Measurements from ENCODE around the gene NPAS2. TPM values are rescaled to one million over a fixed set of nuclear protein-coding genes. Genes with fewer than 3 reads are reported as not detected.

Gene NPAS2
- total RNA-seq, 3 donors from 2014 or later (not counting 1 experiment from before 2014, with no cell fraction given): not detected

DNA sequence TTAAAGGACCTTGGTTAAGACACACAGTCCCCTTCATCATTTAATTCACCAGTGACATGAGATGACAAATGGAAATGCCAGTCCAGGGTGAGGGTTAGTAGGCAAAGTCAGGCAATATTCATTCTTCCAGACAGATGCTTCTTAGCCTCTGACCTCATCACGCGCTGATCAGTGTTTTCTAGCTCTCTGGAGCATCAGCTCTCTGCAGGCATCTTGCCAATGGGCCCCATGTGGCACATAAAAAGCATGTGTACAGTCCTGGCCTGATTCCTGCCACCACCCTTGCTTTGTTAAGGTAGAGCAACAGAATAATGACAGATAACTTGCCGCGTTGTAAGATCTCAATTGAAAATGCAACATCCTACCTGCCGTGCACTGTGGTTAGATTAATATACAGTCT, 20.3 kb upstream of the NPAS2 start:
- intact Hi-C loops (cut with micrococcal nuclease): no loop called here
- no peaks in the 10 kb centered on the region for H3K4me1 Mint-ChIP-seq

DNA sequence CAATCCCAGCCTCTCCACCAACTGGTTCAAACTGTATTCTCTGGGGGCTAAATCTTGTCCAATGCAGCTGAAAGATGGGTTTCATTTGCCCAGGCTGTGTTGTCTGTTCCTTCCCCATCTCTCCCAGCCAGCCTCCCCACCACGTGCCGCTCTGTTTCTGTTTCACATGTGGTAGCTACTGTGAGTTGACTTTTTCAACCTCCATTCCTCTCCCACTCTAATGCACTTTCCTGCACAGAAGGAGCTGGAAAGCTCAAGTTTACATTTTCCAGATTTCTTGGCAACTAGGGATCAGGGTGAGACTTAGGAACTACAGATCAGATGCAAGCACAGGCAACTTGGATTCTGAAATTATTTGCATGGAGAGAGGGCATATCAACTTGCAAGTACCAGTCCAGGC, 19.0 kb upstream of the NPAS2 start:
- Histone ChIP-seq H3K9me3 (ENCODE audit: control insufficient read depth, insufficient read depth, low read length) (no peaks in the 10 kb centered on the region), H3K4me3 (ENCODE audit: low read length) (no peak overlapping the region), H3K36me3 (ENCODE audit: control insufficient read depth, insufficient read depth, low read length) (no peaks in the 10 kb centered on the region), H3K27me3 (ENCODE audit: control insufficient read depth, insufficient read depth, low read length) (no peaks in the 10 kb centered on the region), H3K4me1 (ENCODE audit: control insufficient read depth, insufficient read depth, low read length) (no peaks in the 10 kb centered on the region), H3K27ac (ENCODE audit: low read length) (no peak overlapping the region)
- no peak for DNase-seq
- H3K4me1 Mint-ChIP-seq: no peaks in the 10 kb centered on the region
- H3K27ac Mint-ChIP-seq: no peak overlapping the region
- 83% methylated on average over 2 of the region's 2 CpGs for WGBS (ENCODE audit: insufficient coverage)
- H3K27me3 Mint-ChIP-seq (ENCODE audit: low read depth in 2 of 2): peaks cover 8 to 17% of the 10 kb centered on the region in 2 donors
- H3K4me3 Mint-ChIP-seq: no peak overlapping the region
- no peaks in the 10 kb centered on the region for H3K36me3 Mint-ChIP-seq
- intact Hi-C loops (cut with micrococcal nuclease): no loop called here
- TF ChIP-seq, protein P1, sequence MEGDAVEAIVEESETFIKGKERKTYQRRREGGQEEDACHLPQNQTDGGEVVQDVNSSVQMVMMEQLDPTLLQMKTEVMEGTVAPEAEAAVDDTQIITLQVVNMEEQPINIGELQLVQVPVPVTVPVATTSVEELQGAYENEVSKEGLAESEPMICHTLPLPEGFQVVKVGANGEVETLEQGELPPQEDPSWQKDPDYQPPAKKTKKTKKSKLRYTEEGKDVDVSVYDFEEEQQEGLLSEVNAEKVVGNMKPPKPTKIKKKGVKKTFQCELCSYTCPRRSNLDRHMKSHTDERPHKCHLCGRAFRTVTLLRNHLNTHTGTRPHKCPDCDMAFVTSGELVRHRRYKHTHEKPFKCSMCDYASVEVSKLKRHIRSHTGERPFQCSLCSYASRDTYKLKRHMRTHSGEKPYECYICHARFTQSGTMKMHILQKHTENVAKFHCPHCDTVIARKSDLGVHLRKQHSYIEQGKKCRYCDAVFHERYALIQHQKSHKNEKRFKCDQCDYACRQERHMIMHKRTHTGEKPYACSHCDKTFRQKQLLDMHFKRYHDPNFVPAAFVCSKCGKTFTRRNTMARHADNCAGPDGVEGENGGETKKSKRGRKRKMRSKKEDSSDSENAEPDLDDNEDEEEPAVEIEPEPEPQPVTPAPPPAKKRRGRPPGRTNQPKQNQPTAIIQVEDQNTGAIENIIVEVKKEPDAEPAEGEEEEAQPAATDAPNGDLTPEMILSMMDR (IDR thresholded peaks at IDR 0.05): no peak
- ATAC-seq: no peak
- H3K9me3 Mint-ChIP-seq: no peaks in the 10 kb centered on the region

More for the DNA sequence above, 20.3 kb upstream of the NPAS2 start:
- no peaks in the 10 kb centered on the region for H3K27me3 ChIP-seq (ENCODE audit: control insufficient read depth, insufficient read depth, low read length)
- no peaks in the 10 kb centered on the region for H3K36me3 Mint-ChIP-seq
- ATAC-seq (no peak), DNase-seq (no peak)
- TF ChIP-seq, protein P1 (IDR thresholded peaks at IDR 0.05): no peak
- no peaks in the 10 kb centered on the region for H3K36me3 ChIP-seq (ENCODE audit: control insufficient read depth, insufficient read depth, low read length)
- 95% methylated on average over 5 of the region's 5 CpGs for WGBS (ENCODE audit: insufficient coverage)
- H3K27ac Mint-ChIP-seq: no peak overlapping the region
- no peaks in the 10 kb centered on the region for H3K9me3 Mint-ChIP-seq
- H3K4me3 Mint-ChIP-seq: no peak overlapping the region
- H3K27me3 Mint-ChIP-seq (ENCODE audit: low read depth in 2 of 2): peaks cover 8 to 17% of the 10 kb centered on the region in 2 donors
- no peak overlapping the region for H3K27ac ChIP-seq (ENCODE audit: low read length)
- H3K4me3 ChIP-seq (ENCODE audit: low read length): no peak overlapping the region
- H3K9me3 ChIP-seq (ENCODE audit: control insufficient read depth, insufficient read depth, low read length): no peaks in the 10 kb centered on the region
- no peaks in the 10 kb centered on the region for H3K4me1 ChIP-seq (ENCODE audit: control insufficient read depth, insufficient read depth, low read length)

DNA sequence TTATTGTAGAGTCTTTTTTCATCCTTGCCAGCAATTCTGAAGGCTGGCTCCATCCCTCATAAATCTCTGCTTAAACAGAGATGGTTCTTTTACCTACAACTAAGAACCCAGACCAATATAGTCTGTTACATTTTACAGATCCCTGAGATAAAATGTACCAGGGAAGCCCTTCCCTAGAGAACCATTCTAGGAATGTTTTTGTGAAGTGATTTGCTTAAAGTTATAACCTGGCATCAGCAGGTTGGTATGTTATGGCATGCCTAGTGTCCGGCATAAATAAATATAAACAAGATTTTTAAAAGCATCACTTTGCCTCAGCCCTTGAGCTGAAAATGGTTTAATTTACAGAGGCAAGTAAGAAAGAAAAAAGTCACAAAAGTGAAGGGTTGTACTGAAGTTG, 18.5 kb upstream of the NPAS2 start:
- TF ChIP-seq, protein P1 (IDR thresholded peaks at IDR 0.05): no peak
- Mint-ChIP-seq H3K4me1 (no peaks in the 10 kb centered on the region), H3K9me3 (no peaks in the 10 kb centered on the region), H3K27me3 (ENCODE audit: low read depth in 2 of 2) (peaks cover 8 to 19% of the 10 kb centered on the region in 2 donors), H3K36me3 (no peaks in the 10 kb centered on the region), H3K27ac (no peak overlapping the region), H3K4me3 (no peak overlapping the region)
- no peak overlapping the region for H3K27ac ChIP-seq (ENCODE audit: low read length)
- H3K9me3 ChIP-seq (ENCODE audit: control insufficient read depth, insufficient read depth, low read length): no peaks in the 10 kb centered on the region
- intact Hi-C loops (cut with micrococcal nuclease): no loop called here
- DNase-seq (no peak), ATAC-seq (no peak)
- no peaks in the 10 kb centered on the region for H3K36me3 ChIP-seq (ENCODE audit: control insufficient read depth, insufficient read depth, low read length)
- no peaks in the 10 kb centered on the region for H3K4me1 ChIP-seq (ENCODE audit: control insufficient read depth, insufficient read depth, low read length)
- no peak overlapping the region for H3K4me3 ChIP-seq (ENCODE audit: low read length)
- WGBS (ENCODE audit: insufficient coverage): 83% methylated on average over 1 of the region's 1 CpG
- H3K27me3 ChIP-seq (ENCODE audit: control insufficient read depth, insufficient read depth, low read length): no peaks in the 10 kb centered on the region

DNA sequence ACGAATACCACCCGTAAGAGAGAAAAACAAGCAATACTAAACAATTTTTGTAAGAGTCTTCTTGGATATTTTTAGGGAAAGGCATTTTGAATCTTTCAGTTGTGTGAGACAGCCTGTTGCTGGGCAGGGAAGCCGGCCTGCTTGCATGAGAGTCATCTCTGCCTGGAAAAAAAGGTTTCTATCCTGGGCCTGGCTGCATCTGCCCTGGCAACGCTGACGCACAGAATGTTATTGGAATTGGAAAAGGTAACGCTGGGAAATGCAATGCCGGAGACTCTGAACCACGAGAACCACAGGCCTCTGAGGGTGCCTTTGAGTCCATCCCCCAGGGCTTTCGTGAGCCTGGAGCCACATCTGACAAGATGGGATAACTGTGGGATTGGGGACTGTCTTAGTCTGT, 17.9 kb upstream of the NPAS2 start:
- intact Hi-C loops (cut with micrococcal nuclease): no loop called here
- TF ChIP-seq, protein P1 (IDR thresholded peaks at IDR 0.05): no peak
- Histone ChIP-seq H3K27ac (ENCODE audit: low read length) (no peak overlapping the region), H3K9me3 (ENCODE audit: control insufficient read depth, insufficient read depth, low read length) (no peaks in the 10 kb centered on the region), H3K4me3 (ENCODE audit: low read length) (no peak overlapping the region), H3K36me3 (ENCODE audit: control insufficient read depth, insufficient read depth, low read length) (no peaks in the 10 kb centered on the region), H3K27me3 (ENCODE audit: control insufficient read depth, insufficient read depth, low read length) (no peaks in the 10 kb centered on the region), H3K4me1 (ENCODE audit: control insufficient read depth, insufficient read depth, low read length) (no peaks in the 10 kb centered on the region)
- Mint-ChIP-seq H3K4me1 (no peaks in the 10 kb centered on the region), H3K4me3 (no peak overlapping the region), H3K9me3 (no peaks in the 10 kb centered on the region), H3K27ac (no peak overlapping the region), H3K36me3 (no peaks in the 10 kb centered on the region), H3K27me3 (ENCODE audit: low read depth in 2 of 2) (peaks cover 3 to 19% of the 10 kb centered on the region in 2 donors)
- ATAC-seq: no peak
- WGBS (ENCODE audit: insufficient coverage): 89% methylated on average over 7 of the region's 9 CpGs
- no peak for DNase-seq

All from natural killer cell (primary cell).